GM23248 (cell line): Measurements from ENCODE around the gene SUFU. TPM values are rescaled to one million over a fixed set of nuclear protein-coding genes. Genes with fewer than 3 reads are reported as not detected.

Experiments
- DNase-seq: peaks from one replicate; pipeline ENCODE4 v3.0.0-alpha.2; 2015
- H2AFZ ChIP-seq: fragments of 200-600 bp; sonication (generic); 2 replicates; pipeline ENCODE4 v1.6.1; 2016; ENCODE audit warnings: antibody characterized with exemption
- H3F3A ChIP-seq: fragments of 200-600 bp; sonication (generic); 2 replicates; pipeline ENCODE4 v1.6.1; 2016; ENCODE audit warnings: mild to moderate bottlenecking, antibody characterized with exemption, mixed run types; ENCODE audit not compliant: insufficient read depth
- H3K27ac ChIP-seq: fragments of 200-600 bp; sonication (generic); 2 replicates; pipeline ENCODE4 v1.5.1; 2016; ENCODE audit warnings: mild to moderate bottlenecking
- H3K27me3 ChIP-seq: fragments of 200-600 bp; sonication (generic); replicated peaks from 2 replicates; pipeline ENCODE4 v1.6.1; 2016; ENCODE audit warnings: mild to moderate bottlenecking; ENCODE audit not compliant: insufficient read depth
- H3K36me3 ChIP-seq: fragments of 200-600 bp; sonication (generic); 2 replicates; pipeline ENCODE4 v1.6.1; 2016; ENCODE audit warnings: low read depth, mild to moderate bottlenecking
- H3K4me1 ChIP-seq: fragments of 200-600 bp; sonication (generic); 2 replicates; pipeline ENCODE4 v1.6.1; 2016; ENCODE audit warnings: mild to moderate bottlenecking; ENCODE audit not compliant: insufficient read depth
- H3K4me2 ChIP-seq: fragments of 200-600 bp; sonication (generic); one replicate; pipeline ENCODE4 v1.6.1; 2016; ENCODE audit warnings: mild to moderate bottlenecking; ENCODE audit not compliant: unreplicated experiment
- H3K4me3 ChIP-seq: fragments of 200-600 bp; sonication (generic); 2 replicates; pipeline ENCODE4 v1.5.1; 2016; ENCODE audit warnings: mild to moderate bottlenecking
- H3K79me2 ChIP-seq: fragments of 200-600 bp; sonication (generic); 2 replicates; pipeline ENCODE4 v1.6.1; 2016; ENCODE audit warnings: mild to moderate bottlenecking; ENCODE audit not compliant: insufficient read depth
- H3K9ac ChIP-seq: fragments of 200-600 bp; sonication (generic); 2 replicates; pipeline ENCODE4 v1.6.1; 2016; ENCODE audit warnings: mild to moderate bottlenecking
- H3K9me2 ChIP-seq: fragments of 200-600 bp; sonication (generic); 2 replicates; pipeline ENCODE4 v1.6.1; 2016; ENCODE audit warnings: mixed run types, mild to moderate bottlenecking, moderate library complexity; ENCODE audit not compliant: insufficient read depth
- H3K9me3 ChIP-seq: fragments of 200-600 bp; sonication (generic); one replicate; pipeline ENCODE4 v1.6.1; 2017; ENCODE audit warnings: low read depth
- H4K20me1 ChIP-seq: fragments of 200-600 bp; sonication (generic); 2 replicates; pipeline ENCODE4 v1.6.0; 2016; ENCODE audit not compliant: insufficient read depth
- EZH2 ChIP-seq: fragments of 200-600 bp; sonication (generic); IDR thresholded peaks from 2 replicates; pipeline ENCODE4 v1.6.1; 2018; ENCODE audit warnings: antibody characterized with exemption, mild to moderate bottlenecking; ENCODE audit not compliant: insufficient read depth, poor library complexity, severe bottlenecking
- EZH2phosphoT487 ChIP-seq: fragments of 200-600 bp; sonication (generic); IDR thresholded peaks from 2 replicates; pipeline ENCODE4 v1.6.1; 2018; ENCODE audit warnings: antibody characterized with exemption, moderate library complexity, mild to moderate bottlenecking, low read depth; ENCODE audit not compliant: insufficient read depth
- WGBS, 2 experiments: methylation state at CpG; one replicate each; pipeline ENCODE4 v1.1.6; 2015 to 2017; ENCODE audit warnings: low lambda C conversion rate in 2 of 2, low coverage in 1 of 2; ENCODE audit errors: missing lambda C conversion rate in 2 of 2; 5-methylcytosine and 5-hydroxymethylcytosine counted together
- in situ Hi-C: fragments of 300-500 bp; cut with MboI; formaldehyde crosslinking; loops from 2 replicates; pipeline ENCODE4 v1.15.0; 2020
- polyA plus RNA-seq: library from polyadenylated mRNA; unstranded; fragments of >200 nt; fragmentation: Nextera tagmentation; extraction: Ambion mirVana; gene quantifications from 2 replicates; pipeline ENCODE4 v1.2.1, GENCODE V29; 2016
- total RNA-seq: library from RNA; depleted of rRNA; stranded (reverse); fragments of >200 nt; shearing (Covaris generic); gene quantifications from 2 replicates; pipeline ENCODE4 v1.2.3, GENCODE V29; 2014

The SUFU gene
- total and polyA plus RNA-seq, 2 experiments from 2014 or later, result 3.1 to 5.0 TPM

DNA sequence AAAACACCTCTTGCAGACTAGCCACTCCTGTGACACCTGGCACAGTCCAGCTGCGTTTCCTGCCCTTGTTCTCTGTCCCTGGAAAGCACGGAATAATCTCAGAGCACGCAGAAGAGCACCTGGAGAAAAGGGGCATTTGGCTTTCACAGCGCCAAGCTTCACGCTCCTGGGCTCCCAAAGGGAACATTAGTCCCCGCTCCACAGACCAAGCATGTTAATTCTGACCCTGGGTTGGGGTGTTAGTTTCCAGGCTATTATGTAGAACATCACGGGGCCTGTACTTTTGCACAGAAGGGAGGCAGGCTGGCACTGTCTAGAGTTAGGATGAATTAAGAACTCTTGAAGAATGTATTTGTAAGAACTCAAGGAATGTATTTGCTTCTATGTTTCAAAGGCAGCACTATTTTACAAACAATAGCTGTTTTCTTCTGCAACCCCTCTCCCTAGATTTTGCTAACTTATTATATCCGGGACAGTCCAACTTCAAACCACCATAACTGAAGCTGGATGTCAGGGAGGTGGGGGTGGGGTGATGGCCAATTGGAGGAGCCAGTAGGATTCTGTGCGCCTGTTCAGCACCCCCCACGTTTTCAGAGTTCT, 78.3 kb downstream of the SUFU start:
- TF ChIP-seq EZH2phosphoT487, result no peak
- TF ChIP-seq EZH2, result no peak
- no peaks in the 10 kb centered on the region for H3K4me1 ChIP-seq
- WGBS, 2 experiments, result 64 to 69% methylated on average over 10 of the region's 10 CpGs
- H3K79me2 ChIP-seq, result peaks cover 61% of the 10 kb centered on the region
- no peaks in the 10 kb centered on the region for H3K9me3 ChIP-seq
- no peak for DNase-seq
- no peaks in the 10 kb centered on the region for H3K9me2 ChIP-seq
- in situ Hi-C loops, result no loop called here
- H4K20me1 ChIP-seq, result no peaks in the 10 kb centered on the region; the same call in 1 of the 2 replicates
- H3K27me3 ChIP-seq, result no peaks in the 10 kb centered on the region
- H3K4me2 ChIP-seq, result no peak overlapping the region
- no peak overlapping the region for H3K9ac ChIP-seq
- no peaks in the 10 kb centered on the region for H3K36me3 ChIP-seq
- no peak overlapping the region for H3K27ac ChIP-seq
- peaks cover 8% of the 10 kb centered on the region for H3F3A ChIP-seq
- H2AFZ ChIP-seq, result no peak overlapping the region
- H3K4me3 ChIP-seq, result no peak overlapping the region

DNA sequence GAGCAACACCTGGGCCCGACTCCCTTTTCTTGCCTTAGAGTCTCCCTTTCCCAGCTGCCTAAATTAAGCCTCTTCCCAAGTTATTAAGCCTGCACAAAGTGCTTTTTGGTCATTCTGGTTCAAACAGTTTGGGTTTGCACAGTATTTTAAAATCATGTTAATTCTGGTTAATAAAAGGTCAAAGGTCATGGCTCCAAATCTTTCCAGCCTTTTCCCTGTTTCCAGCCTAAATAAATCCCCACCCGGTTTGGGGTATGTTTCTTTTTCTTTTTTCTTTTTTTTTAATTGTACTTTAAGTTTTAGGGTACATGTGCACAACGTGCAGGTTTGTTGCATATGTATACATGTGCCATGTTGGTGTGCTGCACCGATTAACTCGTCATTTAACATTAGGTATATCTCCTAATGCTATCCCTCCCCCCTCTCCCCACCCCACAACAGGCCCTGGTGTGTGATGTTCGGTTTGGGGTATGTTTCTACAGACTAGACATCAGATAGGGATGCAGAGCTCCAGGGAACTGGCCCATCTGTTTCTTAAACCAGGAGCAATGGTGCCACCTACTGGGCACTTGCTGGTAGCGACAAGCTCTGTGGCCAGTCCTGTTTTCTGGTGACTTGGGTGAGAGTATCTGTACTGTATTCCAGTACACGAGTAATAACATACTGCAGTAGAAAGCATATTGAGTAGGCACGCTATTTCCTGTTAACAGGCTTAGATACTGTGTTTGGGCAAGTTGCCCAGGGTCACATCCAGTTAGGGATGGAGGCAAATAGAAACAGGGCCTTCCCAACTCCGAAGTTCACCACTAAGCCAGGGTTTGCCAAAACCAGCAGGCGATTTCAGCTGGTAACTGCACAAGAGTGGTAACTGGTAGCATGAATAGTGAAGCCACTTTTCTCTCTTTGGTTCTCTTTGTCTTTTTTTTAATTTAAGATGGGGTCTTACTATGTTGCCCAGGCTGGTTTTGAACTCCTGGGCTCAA, 80.0 kb downstream of the SUFU start:
- Histone ChIP-seq H3K4me3 (no peak overlapping the region), H3F3A (peaks cover 8% of the 10 kb centered on the region), H3K9me2 (no peaks in the 10 kb centered on the region), H3K4me2 (no peak overlapping the region), H3K79me2 (peaks cover 73% of the 10 kb centered on the region), H3K36me3 (no peaks in the 10 kb centered on the region), H3K27ac (peak overlapping the region; percentile 8; the same call in 1 of the 2 replicates), H3K9ac (no peak overlapping the region), H3K9me3 (no peaks in the 10 kb centered on the region), H2AFZ (peak overlapping the region; percentile 36; the same call in 1 of the 2 replicates), H4K20me1 (no peaks in the 10 kb centered on the region; the same call in 1 of the 2 replicates), H3K27me3 (no peaks in the 10 kb centered on the region), H3K4me1 (no peaks in the 10 kb centered on the region)
- peak; percentile 91 for DNase-seq
- no peak for TF ChIP-seq EZH2
- no peak for TF ChIP-seq EZH2phosphoT487
- in situ Hi-C loops, result no loop called here
- 17 to 21% methylated on average over 11 of the region's 11 CpGs for WGBS, 2 experiments

DNA sequence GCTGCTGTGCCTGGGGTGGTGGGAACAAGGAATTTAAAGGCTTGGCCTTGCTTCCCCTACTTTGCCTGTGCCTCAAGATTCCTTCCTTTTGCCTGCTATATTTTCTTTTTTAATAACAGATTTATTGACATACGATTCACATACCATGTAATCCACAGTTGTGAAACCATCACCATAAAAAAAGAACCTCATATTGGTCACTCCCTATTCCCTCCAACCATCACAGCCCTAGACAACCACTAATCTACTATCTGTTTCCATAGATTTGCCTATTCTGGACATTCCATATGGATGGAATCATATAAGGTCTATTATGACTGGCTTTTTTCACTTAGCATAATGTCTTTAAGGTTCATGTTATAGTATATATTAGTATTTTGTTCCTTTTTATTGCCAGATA, 81.3 kb downstream of the SUFU start:
- no peak overlapping the region for H3K4me3 ChIP-seq
- in situ Hi-C loops, result no loop called here

DNA sequence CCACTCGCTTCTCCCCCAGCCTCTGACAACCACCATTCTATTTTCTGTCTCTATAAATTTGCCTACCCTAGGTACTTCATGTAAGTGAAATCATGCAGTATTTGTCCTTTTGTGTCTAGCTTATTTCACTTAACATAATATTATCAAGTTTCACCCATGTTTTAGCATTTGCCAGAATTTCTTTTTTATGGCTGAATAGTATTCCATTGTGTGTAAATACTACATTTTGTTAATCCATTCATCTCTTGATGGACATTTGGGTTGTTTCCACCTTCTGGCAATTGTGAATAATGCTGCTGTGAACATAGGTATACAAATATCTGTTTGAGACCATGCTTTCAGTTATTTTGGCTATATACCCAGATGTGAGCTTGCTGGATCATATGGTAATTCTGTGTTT, 83.1 kb downstream of the SUFU start:
- no peak for TF ChIP-seq EZH2
- no peak for TF ChIP-seq EZH2phosphoT487
- Histone ChIP-seq H2AFZ (no peak overlapping the region), H3K27ac (no peak overlapping the region), H3K9ac (no peak overlapping the region), H3K36me3 (no peaks in the 10 kb centered on the region), H3K4me2 (no peak overlapping the region), H3K4me3 (no peak overlapping the region), H3K4me1 (no peaks in the 10 kb centered on the region), H4K20me1 (no peaks in the 10 kb centered on the region; the same call in 1 of the 2 replicates), H3K9me2 (no peaks in the 10 kb centered on the region), H3K79me2 (peaks cover 76% of the 10 kb centered on the region), H3K27me3 (no peaks in the 10 kb centered on the region), H3F3A (peaks cover 8% of the 10 kb centered on the region), H3K9me3 (no peaks in the 10 kb centered on the region)
- DNase-seq, result no peak
- in situ Hi-C loops, result no loop called here
- WGBS, 2 experiments, result 75 to 88% methylated on average over 1 of the region's 1 CpG

More for the DNA sequence above, 81.3 kb downstream of the SUFU start:
- Histone ChIP-seq H3K9me2 (no peaks in the 10 kb centered on the region), H2AFZ (no peak overlapping the region), H3K79me2 (peaks cover 73% of the 10 kb centered on the region), H3K9me3 (no peaks in the 10 kb centered on the region), H3K4me2 (no peak overlapping the region), H3K27ac (no peak overlapping the region), H3F3A (peaks cover 8% of the 10 kb centered on the region), H3K36me3 (no peaks in the 10 kb centered on the region), H4K20me1 (no peaks in the 10 kb centered on the region; the same call in 1 of the 2 replicates), H3K9ac (no peak overlapping the region), H3K27me3 (no peaks in the 10 kb centered on the region), H3K4me1 (no peaks in the 10 kb centered on the region)
- DNase-seq, result no peak
- TF ChIP-seq EZH2 (no peak), EZH2phosphoT487 (no peak)
- 82 to 89% methylated on average over 1 of the region's 1 CpG for WGBS, 2 experiments
